Endothelial cell of umbilical vein (primary cell): ENCODE measurements around the gene ZNF70. TPM values are rescaled to one million over a fixed set of nuclear protein-coding genes. Genes with fewer than 3 reads are reported as not detected.

Experiments used
- BruUV-seq: library from RNA; stranded (reverse); fragments of 400-500 nt; replicated peaks from 2 replicates; lab custom pipeline; 2021; lab: Mats Ljungman, UMichigan
- CTCF ChIA-PET: fragments of 300-600, 350-600 bp; sonication (Branson Sonifier 250); formaldehyde crosslinking; loops from one replicate; lab custom pipeline; 2021; ENCODE audit warnings: antibody characterized with exemption, inconsistent platforms; lab: Charles Lee
- POLR2A ChIA-PET: fragments of 300-600, 350-600 bp; sonication (Branson Sonifier 250); formaldehyde crosslinking; loops from one replicate; lab custom pipeline; 2021; ENCODE audit warnings: antibody characterized with exemption, inconsistent platforms; lab: Charles Lee
- DNase-seq: peaks from one replicate; pipeline ENCODE4 v3.0.0-alpha.2; 2011; ENCODE audit warnings: low read depth, low spot score
- FAIRE-seq: peaks from 2 replicates; lab custom pipeline; 2011; peaks lifted over from hg19 to GRCh38; lab: Jason Lieb, UNC
- H2AFZ ChIP-seq: 2 replicates; pipeline ENCODE4 v1.6.0; 2012; ENCODE audit warnings: low read depth, low read length, control low read depth, inconsistent platforms
- H3K27ac ChIP-seq: 2 replicates; pipeline ENCODE4 v1.5.1; 2011; ENCODE audit warnings: low read depth, mild to moderate bottlenecking, control low read depth, low read length, moderate library complexity; ENCODE audit not compliant: insufficient read depth
- H3K27me3 ChIP-seq, 2 experiments: 2 replicates each; pipeline versions ENCODE4 v1.6.0 to v1.6.1; 2011; ENCODE audit warnings: low read length in 2 of 2, mixed read lengths in 1 of 2; ENCODE audit not compliant: control insufficient read depth in 2 of 2, insufficient read depth in 2 of 2
- H3K36me3 ChIP-seq, 2 experiments: 2 replicates in 1 of 2; 3 replicates in 1 of 2; pipeline ENCODE4 v1.5.1; 2011; ENCODE audit warnings: low read length in 2 of 2, mild to moderate bottlenecking in 1 of 2, moderate library complexity in 1 of 2; ENCODE audit not compliant: control insufficient read depth in 2 of 2, insufficient read depth in 2 of 2; ENCODE audit errors: extremely low read depth in 1 of 2
- H3K4me1 ChIP-seq: 3 replicates; pipeline ENCODE4 v1.5.1; 2011; ENCODE audit warnings: mild to moderate bottlenecking, low read length; ENCODE audit not compliant: control insufficient read depth, insufficient read depth; ENCODE audit errors: extremely low read depth
- H3K4me2 ChIP-seq: 2 replicates; pipeline ENCODE4 v1.6.1; 2011; ENCODE audit warnings: low read length, control low read depth, mixed read lengths; ENCODE audit not compliant: insufficient read depth
- H3K4me3 ChIP-seq, 3 experiments: fragments of 200-600 bp in 1 of 3; sonication (generic), shearing (Covaris generic) in 1 of 3; replicated peaks in 1 of 3; 2 replicates each; pipeline ENCODE4 v1.5.1; 2011 to 2016; ENCODE audit warnings: control low read depth in 3 of 3, low read length in 3 of 3, mild to moderate bottlenecking in 2 of 3, inconsistent platforms in 1 of 3, low read depth in 1 of 3, moderate library complexity in 1 of 3; ENCODE audit not compliant: insufficient read depth in 1 of 3
- H3K79me2 ChIP-seq: 2 replicates; pipeline ENCODE4 v1.6.0; 2012; ENCODE audit warnings: low read length, inconsistent platforms; ENCODE audit not compliant: control insufficient read depth, insufficient read depth
- H3K9ac ChIP-seq: replicated peaks from 2 replicates; pipeline ENCODE3; 2011; ENCODE audit warnings: low read length, control low read depth; ENCODE audit not compliant: insufficient read depth; ENCODE audit errors: extremely low read depth
- H3K9me1 ChIP-seq: replicated peaks from 3 replicates; pipeline ENCODE4 v1.6.0; 2011; ENCODE audit warnings: mild to moderate bottlenecking, low read length; ENCODE audit not compliant: control insufficient read depth, insufficient read depth; ENCODE audit errors: extremely low read depth
- H3K9me3 ChIP-seq: replicated peaks from 2 replicates; pipeline ENCODE4 v1.5.1; 2012; ENCODE audit warnings: low read length, inconsistent platforms; ENCODE audit not compliant: control insufficient read depth, insufficient read depth
- H4K20me1 ChIP-seq: replicated peaks from 2 replicates; pipeline ENCODE3; 2011; ENCODE audit warnings: mild to moderate bottlenecking, low read length; ENCODE audit not compliant: control insufficient read depth, insufficient read depth; ENCODE audit errors: extremely low read depth
- EZH2 ChIP-seq: IDR thresholded peaks from 2 replicates; pipeline ENCODE4 v1.6.1; 2012; ENCODE audit warnings: borderline replicate concordance, low read depth, mild to moderate bottlenecking, moderate library complexity, low read length, inconsistent platforms; ENCODE audit not compliant: severe bottlenecking
- FOS ChIP-seq: IDR thresholded peaks from 2 replicates; pipeline ENCODE4 v1.6.1; 2011; ENCODE audit warnings: mild to moderate bottlenecking, low read length, moderate library complexity, borderline replicate concordance; ENCODE audit not compliant: insufficient read depth
- GATA2 ChIP-seq: IDR thresholded peaks from 2 replicates; pipeline ENCODE4 v1.7.0; 2011; ENCODE audit warnings: low read depth, mild to moderate bottlenecking, moderate library complexity, mixed read lengths, low read length; ENCODE audit not compliant: insufficient read length, insufficient read depth
- JUN ChIP-seq: IDR thresholded peaks from 2 replicates; pipeline ENCODE4 v1.6.1; 2011; ENCODE audit warnings: borderline replicate concordance, low read depth; ENCODE audit not compliant: insufficient read length, insufficient read depth
- MYC ChIP-seq: IDR thresholded peaks from one replicate; pipeline ENCODE4 v1.6.1; 2011; ENCODE audit warnings: mild to moderate bottlenecking, low read depth, low read length
- POLR2A ChIP-seq: IDR thresholded peaks from 2 replicates; pipeline ENCODE4 v1.6.1; 2012; ENCODE audit warnings: low read depth, mild to moderate bottlenecking, control low read depth, low read length
- POLR2AphosphoS5 ChIP-seq: IDR thresholded peaks from 2 replicates; pipeline ENCODE4 v1.6.1; 2012; ENCODE audit warnings: low read depth, mild to moderate bottlenecking, control low read depth, low read length, moderate library complexity; ENCODE audit not compliant: insufficient read depth
- dilution Hi-C: fragments of 300-500 bp; cut with MboI; formaldehyde crosslinking; loops from one replicate; pipeline ENCODE4 v1.15.0; 2019; ENCODE audit warnings: low sequenced_read_pairs; ENCODE audit not compliant: extremely low pct_ligation_motif_present
- intact Hi-C: fragments of 100-400 bp; cut with micrococcal nuclease; formaldehyde crosslinking; loops from one replicate; pipeline ENCODE4 v1.10.0; 2022
- polyA plus RNA-seq, 4 experiments: library from polyadenylated mRNA; depleted of rRNA in 3 of 4; stranded (reverse) in 3 of 4; unstranded in 1 of 4; fragments of >200 nt; gene quantifications; 2 replicates each; pipeline versions ENCODE4 v1.2.1 to v1.2.3, GENCODE V29; 2011 to 2012; ENCODE audit warnings: missing spikeins in 1 of 4
- total RNA-seq: library from RNA; stranded (reverse); gene quantifications from 2 replicates; pipeline ENCODE4 v1.2.3, GENCODE V29; 2021
- TF ChIP-seq, protein P1 (sequence below), 2 donors: IDR thresholded peaks; 1 replicate in 1 of 2; 2 replicates in 1 of 2; pipeline ENCODE4 v1.5.1; 2011; ENCODE audit warnings: low read length in 2 of 2, mild to moderate bottlenecking in 2 of 2, moderate library complexity in 2 of 2, control low read depth in 1 of 2, inconsistent platforms in 1 of 2, low read depth in 1 of 2; ENCODE audit not compliant: insufficient read depth in 1 of 2; ENCODE audit errors: extremely low read depth in 1 of 2
- TF ChIP-seq, protein P2 (sequence below): IDR thresholded peaks from 2 replicates; pipeline ENCODE4 v1.6.1; 2011; ENCODE audit not compliant: insufficient read depth, insufficient read length

Gene ZNF70
- total and polyA plus RNA-seq, 2 donors (not counting 3 experiments of a cell fraction or from before 2014, with no cell fraction given): 1.9 to 6.2 TPM

DNA sequence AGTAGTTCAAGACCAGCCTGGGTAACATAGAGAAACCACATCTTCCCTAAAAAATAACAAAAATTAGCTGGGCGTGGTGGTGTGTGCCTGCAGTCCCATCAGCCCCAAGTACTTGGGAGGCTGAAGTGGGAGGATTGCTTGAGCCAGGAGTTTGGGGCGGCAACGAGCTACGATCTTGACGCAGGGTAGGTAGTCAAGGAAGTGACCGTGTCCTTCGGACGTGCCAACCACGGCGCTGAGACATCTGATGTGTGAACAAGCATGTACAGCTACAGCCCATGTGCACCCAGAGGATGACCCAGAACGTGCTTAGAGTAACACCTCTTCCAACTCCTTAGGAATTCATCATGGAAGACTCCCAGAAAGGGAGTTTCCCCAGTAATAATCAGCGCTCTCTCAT lies 38.7 kb downstream of the ZNF70 start:
- no TSS peak for BruUV-seq

More for the DNA sequence above, 38.7 kb downstream of the ZNF70 start:
- H3K36me3 ChIP-seq: peaks cover 11 to 19% of the 10 kb centered on the region in 2 experiments
- ChIA-PET POLR2A (no interaction called here), CTCF (interaction anchor here (0.5 to 2.0 kb wide), 2 partner anchors 25 to 137 kb away, joined by 3 to 5 read pairs; no protein-coding TSS in a partner anchor)
- TF ChIP-seq MYC: no peak
- TF ChIP-seq FOS: no peak
- TF ChIP-seq, protein P1, sequence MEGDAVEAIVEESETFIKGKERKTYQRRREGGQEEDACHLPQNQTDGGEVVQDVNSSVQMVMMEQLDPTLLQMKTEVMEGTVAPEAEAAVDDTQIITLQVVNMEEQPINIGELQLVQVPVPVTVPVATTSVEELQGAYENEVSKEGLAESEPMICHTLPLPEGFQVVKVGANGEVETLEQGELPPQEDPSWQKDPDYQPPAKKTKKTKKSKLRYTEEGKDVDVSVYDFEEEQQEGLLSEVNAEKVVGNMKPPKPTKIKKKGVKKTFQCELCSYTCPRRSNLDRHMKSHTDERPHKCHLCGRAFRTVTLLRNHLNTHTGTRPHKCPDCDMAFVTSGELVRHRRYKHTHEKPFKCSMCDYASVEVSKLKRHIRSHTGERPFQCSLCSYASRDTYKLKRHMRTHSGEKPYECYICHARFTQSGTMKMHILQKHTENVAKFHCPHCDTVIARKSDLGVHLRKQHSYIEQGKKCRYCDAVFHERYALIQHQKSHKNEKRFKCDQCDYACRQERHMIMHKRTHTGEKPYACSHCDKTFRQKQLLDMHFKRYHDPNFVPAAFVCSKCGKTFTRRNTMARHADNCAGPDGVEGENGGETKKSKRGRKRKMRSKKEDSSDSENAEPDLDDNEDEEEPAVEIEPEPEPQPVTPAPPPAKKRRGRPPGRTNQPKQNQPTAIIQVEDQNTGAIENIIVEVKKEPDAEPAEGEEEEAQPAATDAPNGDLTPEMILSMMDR (IDR thresholded peaks at IDR 0.05; ENCODE audit: extremely low read depth in 1 of 2, insufficient read depth in 1 of 2, low read depth in 1 of 2, low read length in 2 of 2): no peak
- TF ChIP-seq, protein P2, sequence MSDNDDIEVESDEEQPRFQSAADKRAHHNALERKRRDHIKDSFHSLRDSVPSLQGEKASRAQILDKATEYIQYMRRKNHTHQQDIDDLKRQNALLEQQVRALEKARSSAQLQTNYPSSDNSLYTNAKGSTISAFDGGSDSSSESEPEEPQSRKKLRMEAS: no peak
- TF ChIP-seq POLR2AphosphoS5: no peak
- no peak for TF ChIP-seq JUN
- TF ChIP-seq POLR2A: no peak
- no peak for TF ChIP-seq GATA2
- TF ChIP-seq EZH2: no peak
- no peak overlapping the region for H3K9ac ChIP-seq
- no peak overlapping the region for H3K4me2 ChIP-seq
- peaks cover 14% of the 10 kb centered on the region for H3K79me2 ChIP-seq
- H3K4me3 ChIP-seq: no peak overlapping the region
- no peaks in the 10 kb centered on the region for H3K9me1 ChIP-seq
- no peaks in the 10 kb centered on the region for H3K4me1 ChIP-seq
- DNase-seq: no peak
- intact Hi-C loops: no loop called here
- dilution Hi-C loops: no loop called here
- FAIRE-seq: no peak
- no peaks in the 10 kb centered on the region for H3K27me3 ChIP-seq
- no peaks in the 10 kb centered on the region for H3K9me3 ChIP-seq
- H3K27ac ChIP-seq: no peak overlapping the region
- H4K20me1 ChIP-seq: no peaks in the 10 kb centered on the region
- no peak overlapping the region for H2AFZ ChIP-seq
